GM21526 (cell line): ENCODE results near the gene PPP2R2C.

Source experiments
- ATAC-seq: cut with Tn5 transposase; IDR thresholded peaks from one replicate; pipeline ENCODE4 v1.9.1; 2021; ENCODE audit warnings: moderate library complexity; ENCODE audit not compliant: unreplicated experiment, low FRiP score

PPP2R2C gene

GRCh38 chr4:6333301-6334202 lies 138.9 kb downstream of the PPP2R2C start:
- no peak for ATAC-seq

- ATAC-seq = no peak
Measured at GRCh38 chr4:6332669-6333050, 139.8 kb downstream of the PPP2R2C start.

- ATAC-seq = no peak
Measured at GRCh38 chr4:6332042-6332668, 140.3 kb downstream of the PPP2R2C start.

GRCh38 chr4:6331468-6331867 lies 140.9 kb downstream of the PPP2R2C start:
- no peak for ATAC-seq

- no peak for ATAC-seq
Measured at GRCh38 chr4:6331018-6331417, 141.4 kb downstream of the PPP2R2C start.

GRCh38 chr4:6330384-6330767 lies 142.0 kb downstream of the PPP2R2C start:
- ATAC-seq = no peak

- no peak for ATAC-seq
Measured at GRCh38 chr4:6329478-6330383, 142.7 kb downstream of the PPP2R2C start.

GRCh38 chr4:6328526-6328925 lies 143.9 kb downstream of the PPP2R2C start:
- ATAC-seq = no peak

- ATAC-seq = no peak
Measured at GRCh38 chr4:6327220-6327917, 145.0 kb downstream of the PPP2R2C start.

- ATAC-seq = no peak
Measured at GRCh38 chr4:6326312-6327060, 145.9 kb downstream of the PPP2R2C start.

- no peak for ATAC-seq
Measured at GRCh38 chr4:6325788-6326290, 146.6 kb downstream of the PPP2R2C start.

GRCh38 chr4:6324999-6325787 lies 147.2 kb downstream of the PPP2R2C start:
- ATAC-seq = no peak

- ATAC-seq = no peak
Measured at GRCh38 chr4:6324461-6324998, 147.9 kb downstream of the PPP2R2C start.

GRCh38 chr4:6322761-6323566 lies 149.4 kb downstream of the PPP2R2C start:
- ATAC-seq = no peak

GRCh38 chr4:6322067-6322760 lies 150.2 kb downstream of the PPP2R2C start:
- ATAC-seq = no peak

GRCh38 chr4:6321361-6321760 lies 151.1 kb downstream of the PPP2R2C start:
- no peak for ATAC-seq

GRCh38 chr4:6320663-6321062 lies 151.8 kb downstream of the PPP2R2C start:
- no peak for ATAC-seq
